Activated naive CD8-positive, alpha-beta T cell (primary cell): ENCODE results near the gene GGA2.

ENCODE experiments used
- H3K27ac Mint-ChIP-seq: one replicate; pipeline ENCODE4 v1.8.0; 2021; ENCODE audit warnings: mixed read lengths
- H3K27me3 Mint-ChIP-seq: one replicate; pipeline ENCODE4 v1.8.0; 2021; ENCODE audit warnings: mixed read lengths
- H3K36me3 Mint-ChIP-seq: one replicate; pipeline ENCODE4 v1.8.0; 2021; ENCODE audit warnings: mixed read lengths
- H3K4me1 Mint-ChIP-seq: one replicate; pipeline ENCODE4 v1.8.0; 2021; ENCODE audit warnings: low read depth, mixed read lengths
- H3K4me3 Mint-ChIP-seq: one replicate; pipeline ENCODE4 v1.8.0; 2021; ENCODE audit warnings: mild to moderate bottlenecking, mixed read lengths
- H3K9me3 Mint-ChIP-seq: one replicate; pipeline ENCODE4 v1.8.0; 2021; ENCODE audit warnings: low read depth, mixed read lengths

GGA2 gene

DNA sequence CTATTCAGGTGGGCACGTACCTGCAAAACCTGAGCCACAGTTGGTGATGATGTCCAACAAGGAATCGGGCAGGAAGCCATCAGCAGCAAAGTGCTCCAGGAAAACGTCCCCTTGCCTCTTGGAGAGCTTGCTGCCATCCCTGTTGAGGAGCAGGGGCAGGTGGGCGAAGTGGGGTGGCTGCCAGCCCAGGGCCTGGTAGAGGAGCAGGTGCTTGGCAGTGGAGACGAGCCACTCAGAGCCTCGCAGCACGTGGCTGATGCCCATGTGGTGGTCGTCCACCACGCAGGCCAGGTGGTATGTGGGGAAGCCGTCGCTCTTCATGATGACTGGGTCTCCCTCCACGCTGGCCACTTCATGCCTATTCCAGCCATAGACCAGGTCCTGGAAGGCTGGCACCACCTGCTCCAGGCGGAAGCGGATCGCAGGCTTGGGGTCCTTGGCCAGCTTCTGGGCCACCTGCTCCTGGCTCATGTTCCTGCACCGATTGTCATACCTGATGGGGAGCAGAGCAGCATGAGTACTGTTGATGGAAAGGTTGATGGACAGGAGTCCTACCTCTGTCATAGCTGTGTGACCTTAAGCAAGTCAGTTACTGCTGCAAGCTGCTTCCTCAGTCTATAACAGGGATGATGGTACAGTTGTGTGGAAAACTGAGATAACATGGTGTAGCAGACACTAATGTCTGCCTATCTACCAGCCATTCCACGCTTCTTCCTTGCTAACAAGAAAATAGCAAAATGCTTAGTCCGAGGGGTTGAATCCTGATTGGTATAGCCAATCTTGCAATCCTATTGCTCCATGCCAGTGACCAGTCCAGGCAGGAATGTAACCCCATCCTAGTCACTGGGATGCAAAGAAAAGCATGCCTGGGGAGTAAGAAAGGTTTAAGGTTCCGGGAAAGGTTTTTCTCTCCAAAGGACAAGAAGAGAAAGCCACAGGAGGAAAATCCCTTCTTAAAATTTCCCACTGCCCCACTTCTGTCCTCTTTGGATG is 24.9 kb upstream of the GGA2 start:
- Mint-ChIP-seq H3K27ac (no peak overlapping the region), H3K36me3 (peaks cover 6% of the 10 kb centered on the region), H3K9me3 (no peaks in the 10 kb centered on the region), H3K27me3 (no peaks in the 10 kb centered on the region), H3K4me3 (no peak overlapping the region), H3K4me1 (peaks cover 5% of the 10 kb centered on the region)

DNA sequence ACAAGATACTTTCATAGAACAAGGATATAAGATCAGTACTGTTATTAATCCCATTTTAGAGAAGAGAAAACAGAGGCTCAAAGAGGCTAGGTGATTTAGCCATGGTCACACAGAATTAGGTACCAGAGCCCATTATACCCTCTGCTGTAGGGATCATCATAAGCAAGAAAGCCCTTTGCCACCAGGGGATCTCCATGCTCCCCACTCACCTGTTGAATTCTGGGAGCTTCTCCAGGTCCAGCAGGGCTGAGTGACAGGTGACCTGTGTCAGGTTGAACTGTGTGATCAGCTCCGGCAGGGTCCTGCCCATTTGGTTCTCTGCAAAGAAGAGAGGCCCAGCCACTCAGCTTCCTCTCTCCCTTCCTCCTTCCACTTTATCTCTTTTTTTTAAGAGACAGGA is 22.2 kb upstream of the GGA2 start:
- Mint-ChIP-seq H3K27me3 (no peaks in the 10 kb centered on the region), H3K36me3 (peaks cover 6% of the 10 kb centered on the region), H3K4me1 (no peaks in the 10 kb centered on the region), H3K9me3 (no peaks in the 10 kb centered on the region), H3K4me3 (no peak overlapping the region), H3K27ac (no peak overlapping the region)

- no peaks in the 10 kb centered on the region for H3K9me3 Mint-ChIP-seq
- peaks cover 13% of the 10 kb centered on the region for H3K36me3 Mint-ChIP-seq
- H3K4me3 Mint-ChIP-seq: no peak overlapping the region
- H3K27me3 Mint-ChIP-seq: no peaks in the 10 kb centered on the region
- H3K27ac Mint-ChIP-seq: no peak overlapping the region
- no peaks in the 10 kb centered on the region for H3K4me1 Mint-ChIP-seq
These were observed 19.8 kb upstream of the GGA2 start for GRCh38 chr16:23530062-23530461.

GRCh38 chr16:23528644-23529310 is 18.5 kb upstream of the GGA2 start:
- no peak overlapping the region for H3K4me3 Mint-ChIP-seq
- H3K9me3 Mint-ChIP-seq: no peaks in the 10 kb centered on the region
- no peaks in the 10 kb centered on the region for H3K4me1 Mint-ChIP-seq
- H3K36me3 Mint-ChIP-seq: peaks cover 11% of the 10 kb centered on the region
- no peaks in the 10 kb centered on the region for H3K27me3 Mint-ChIP-seq
- no peak overlapping the region for H3K27ac Mint-ChIP-seq

DNA sequence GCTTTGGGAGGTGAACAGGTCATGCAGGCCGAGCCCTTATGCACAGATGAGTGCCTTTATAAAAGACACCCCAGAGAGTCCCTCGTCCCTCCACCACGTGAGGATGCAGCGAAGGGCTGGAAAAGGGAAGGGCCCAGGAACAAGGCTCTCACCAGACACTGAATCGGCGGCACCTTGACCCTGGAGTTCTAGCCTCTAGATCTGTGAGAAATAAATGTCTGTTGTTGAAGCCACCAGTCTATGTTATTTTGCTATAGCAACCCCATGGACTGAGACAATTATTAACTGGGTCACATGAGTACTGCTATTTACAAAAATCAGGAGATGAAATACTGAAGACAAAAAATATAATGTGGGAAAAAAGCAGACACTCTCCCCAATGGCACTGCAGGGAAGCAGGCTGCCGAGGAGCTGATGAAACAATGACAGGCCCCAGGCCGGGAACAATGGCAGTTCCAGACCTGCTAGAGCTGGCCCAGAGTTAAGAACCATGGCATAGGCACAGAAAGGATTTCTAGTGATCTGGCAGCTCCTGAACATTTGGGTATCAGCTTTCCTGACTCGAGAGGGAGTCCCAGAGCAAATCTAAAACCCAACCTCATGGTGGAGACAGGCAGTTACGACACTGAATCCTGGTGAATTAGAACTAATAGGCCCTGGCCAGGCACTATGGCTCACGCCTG is 17.8 kb upstream of the GGA2 start:
- Mint-ChIP-seq H3K36me3 (peaks cover 15% of the 10 kb centered on the region), H3K27ac (no peak overlapping the region), H3K27me3 (no peaks in the 10 kb centered on the region), H3K4me1 (no peaks in the 10 kb centered on the region), H3K9me3 (no peaks in the 10 kb centered on the region), H3K4me3 (no peak overlapping the region)

GRCh38 chr16:23524886-23525285 is 14.6 kb upstream of the GGA2 start:
- Mint-ChIP-seq H3K27me3 (no peaks in the 10 kb centered on the region), H3K36me3 (peaks cover 28% of the 10 kb centered on the region), H3K4me3 (no peak overlapping the region), H3K4me1 (no peaks in the 10 kb centered on the region), H3K9me3 (no peaks in the 10 kb centered on the region), H3K27ac (no peak overlapping the region)

GRCh38 chr16:23523876-23524385 is 13.6 kb upstream of the GGA2 start:
- H3K4me3 Mint-ChIP-seq: no peak overlapping the region
- H3K4me1 Mint-ChIP-seq: no peaks in the 10 kb centered on the region
- no peaks in the 10 kb centered on the region for H3K9me3 Mint-ChIP-seq
- peaks cover 33% of the 10 kb centered on the region for H3K36me3 Mint-ChIP-seq
- no peaks in the 10 kb centered on the region for H3K27me3 Mint-ChIP-seq
- no peak overlapping the region for H3K27ac Mint-ChIP-seq

DNA sequence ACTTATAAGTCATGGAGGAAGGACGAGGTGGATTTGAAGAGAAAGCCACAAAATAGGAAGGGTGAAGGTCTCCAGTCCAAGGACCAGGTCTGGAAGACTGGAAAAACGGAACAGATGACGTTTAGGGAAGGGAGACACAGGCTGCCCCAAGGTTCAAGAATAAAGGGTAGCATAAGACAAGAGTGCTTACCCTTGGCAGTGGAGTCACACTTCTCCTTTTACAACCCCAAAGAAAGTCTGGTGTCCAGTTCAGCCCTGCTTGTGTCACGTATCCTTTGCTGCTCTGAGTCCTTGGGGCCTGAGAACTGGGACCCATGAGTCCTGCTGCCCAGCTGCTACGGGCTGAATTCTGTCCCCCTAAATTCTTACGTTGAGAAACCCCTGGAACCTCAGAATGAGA is 13.0 kb upstream of the GGA2 start:
- no peak overlapping the region for H3K4me3 Mint-ChIP-seq
- H3K36me3 Mint-ChIP-seq: peaks cover 33% of the 10 kb centered on the region
- peaks cover 3% of the 10 kb centered on the region for H3K4me1 Mint-ChIP-seq
- no peaks in the 10 kb centered on the region for H3K27me3 Mint-ChIP-seq
- H3K9me3 Mint-ChIP-seq: no peaks in the 10 kb centered on the region
- no peak overlapping the region for H3K27ac Mint-ChIP-seq

DNA sequence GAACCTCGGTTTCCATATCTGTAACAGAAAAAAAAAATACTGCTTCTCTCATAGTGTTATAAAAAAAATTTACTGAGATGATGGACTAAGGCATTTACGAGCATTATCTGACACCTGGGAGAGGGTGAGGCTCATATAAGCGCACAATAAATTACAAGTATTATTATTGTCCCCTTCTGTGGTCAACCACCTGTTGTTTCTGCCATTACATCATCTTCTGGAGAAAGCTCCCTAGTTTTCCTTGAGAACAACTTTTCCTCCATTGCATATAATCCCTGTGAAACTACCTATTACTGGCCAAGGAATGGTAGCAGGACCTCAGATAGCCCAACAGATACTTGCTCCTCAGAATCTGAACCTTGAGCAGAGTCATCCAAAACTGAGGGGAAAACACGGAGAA is 11.7 kb upstream of the GGA2 start:
- H3K4me3 Mint-ChIP-seq: no peak overlapping the region
- no peaks in the 10 kb centered on the region for H3K9me3 Mint-ChIP-seq
- H3K27me3 Mint-ChIP-seq: no peaks in the 10 kb centered on the region
- peaks cover 3% of the 10 kb centered on the region for H3K4me1 Mint-ChIP-seq
- H3K27ac Mint-ChIP-seq: no peak overlapping the region
- H3K36me3 Mint-ChIP-seq: peaks cover 30% of the 10 kb centered on the region

- peaks cover 30% of the 10 kb centered on the region for H3K36me3 Mint-ChIP-seq
- no peaks in the 10 kb centered on the region for H3K9me3 Mint-ChIP-seq
- H3K27me3 Mint-ChIP-seq: no peaks in the 10 kb centered on the region
- no peak overlapping the region for H3K4me3 Mint-ChIP-seq
- H3K27ac Mint-ChIP-seq: no peak overlapping the region
- H3K4me1 Mint-ChIP-seq: peaks cover 7% of the 10 kb centered on the region
These were observed 10.9 kb upstream of the GGA2 start for GRCh38 chr16:23521037-23521743.

- Mint-ChIP-seq H3K4me1 (peaks cover 12% of the 10 kb centered on the region), H3K27ac (no peak overlapping the region), H3K9me3 (no peaks in the 10 kb centered on the region), H3K4me3 (no peak overlapping the region), H3K36me3 (peaks cover 30% of the 10 kb centered on the region), H3K27me3 (no peaks in the 10 kb centered on the region)
These were observed 10.2 kb upstream of the GGA2 start for GRCh38 chr16:23520500-23520899.

GRCh38 chr16:23519282-23519681 is 9.0 kb upstream of the GGA2 start:
- Mint-ChIP-seq H3K9me3 (no peaks in the 10 kb centered on the region), H3K27me3 (no peaks in the 10 kb centered on the region), H3K36me3 (peaks cover 27% of the 10 kb centered on the region), H3K4me1 (peaks cover 23% of the 10 kb centered on the region), H3K4me3 (no peak overlapping the region), H3K27ac (no peak overlapping the region)

GRCh38 chr16:23518435-23518891 is 8.2 kb upstream of the GGA2 start:
- H3K4me3 Mint-ChIP-seq: no peak overlapping the region

DNA sequence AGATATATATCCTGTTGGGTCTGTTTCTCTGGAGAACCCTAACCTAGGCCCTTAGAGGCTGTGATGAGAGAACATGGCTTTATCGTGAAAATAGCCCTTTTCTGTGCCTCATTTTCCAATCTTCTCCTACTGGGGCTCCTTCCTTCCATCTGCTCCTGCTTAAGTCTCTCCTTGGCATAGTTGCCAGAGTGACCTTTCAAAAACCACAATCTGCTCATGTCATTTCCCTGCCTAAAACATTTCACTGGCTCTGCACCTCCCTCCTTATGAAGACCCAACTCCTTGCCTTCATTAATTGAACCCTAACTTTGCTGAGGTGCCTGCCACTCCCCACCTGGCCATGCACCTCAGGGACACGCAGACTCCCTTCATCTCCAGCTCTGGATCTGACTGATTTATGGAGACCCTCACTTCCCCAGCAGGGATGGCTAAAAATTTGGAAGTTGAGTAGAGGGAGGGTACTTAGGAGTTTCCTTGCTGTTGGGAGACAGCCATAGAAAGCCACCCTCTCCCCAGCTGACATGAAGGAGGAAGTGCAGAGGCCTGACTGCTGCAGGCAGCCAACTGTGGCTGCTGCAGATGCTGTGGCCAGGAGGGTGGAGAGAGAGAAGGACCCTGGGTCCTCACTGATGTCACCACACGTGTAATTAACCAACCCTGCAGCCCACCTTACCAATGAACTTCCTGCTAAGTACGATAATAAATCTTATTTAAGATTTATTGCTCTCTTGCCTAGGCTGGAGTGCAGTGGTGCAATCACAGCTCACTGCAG is 6.3 kb upstream of the GGA2 start:
- Mint-ChIP-seq H3K4me3 (no peak overlapping the region), H3K4me1 (peaks cover 29% of the 10 kb centered on the region), H3K36me3 (peaks cover 5% of the 10 kb centered on the region), H3K27ac (no peak overlapping the region), H3K27me3 (no peaks in the 10 kb centered on the region), H3K9me3 (no peaks in the 10 kb centered on the region)

More at GRCh38 chr16:23518435-23518891, 8.2 kb upstream of the GGA2 start:
- Mint-ChIP-seq H3K36me3 (peaks cover 21% of the 10 kb centered on the region), H3K4me1 (peaks cover 29% of the 10 kb centered on the region), H3K27me3 (no peaks in the 10 kb centered on the region), H3K9me3 (no peaks in the 10 kb centered on the region), H3K27ac (no peak overlapping the region)
